Skeletal muscle satellite cell (primary cell): ENCODE results near the gene FBP1.
A peak's percentile ranks its signal among the peaks of the same experiment; 100 is the strongest.

ENCODE experiments used
- H3K27me3 ChIP-seq: 2 replicates; pipeline ENCODE4 v1.7.0; 2013; ENCODE audit warnings: low read length; ENCODE audit not compliant: control insufficient read depth, insufficient read depth
- H3K36me3 ChIP-seq: 2 replicates; pipeline ENCODE4 v1.7.0; 2013; ENCODE audit warnings: mild to moderate bottlenecking, control low read depth, low read length; ENCODE audit not compliant: insufficient read depth
- H3K4me1 ChIP-seq: 2 replicates; pipeline ENCODE4 v1.7.0; 2013; ENCODE audit warnings: low read length; ENCODE audit not compliant: control insufficient read depth, insufficient read depth
- H3K4me2 ChIP-seq: 2 replicates; pipeline ENCODE4 v1.7.0; 2013; ENCODE audit warnings: mild to moderate bottlenecking, low read length
- H3K4me3 ChIP-seq: 2 replicates; pipeline ENCODE4 v1.7.0; 2013; ENCODE audit warnings: low read length
- H3K9ac ChIP-seq: 2 replicates; pipeline ENCODE4 v1.7.0; 2013; ENCODE audit warnings: mild to moderate bottlenecking, low read depth, low read length, moderate library complexity
- H3K9me3 ChIP-seq: replicated peaks from 2 replicates; pipeline ENCODE4 v1.7.0; 2013; ENCODE audit warnings: mild to moderate bottlenecking, control low read depth, low read length

Gene FBP1

DNA sequence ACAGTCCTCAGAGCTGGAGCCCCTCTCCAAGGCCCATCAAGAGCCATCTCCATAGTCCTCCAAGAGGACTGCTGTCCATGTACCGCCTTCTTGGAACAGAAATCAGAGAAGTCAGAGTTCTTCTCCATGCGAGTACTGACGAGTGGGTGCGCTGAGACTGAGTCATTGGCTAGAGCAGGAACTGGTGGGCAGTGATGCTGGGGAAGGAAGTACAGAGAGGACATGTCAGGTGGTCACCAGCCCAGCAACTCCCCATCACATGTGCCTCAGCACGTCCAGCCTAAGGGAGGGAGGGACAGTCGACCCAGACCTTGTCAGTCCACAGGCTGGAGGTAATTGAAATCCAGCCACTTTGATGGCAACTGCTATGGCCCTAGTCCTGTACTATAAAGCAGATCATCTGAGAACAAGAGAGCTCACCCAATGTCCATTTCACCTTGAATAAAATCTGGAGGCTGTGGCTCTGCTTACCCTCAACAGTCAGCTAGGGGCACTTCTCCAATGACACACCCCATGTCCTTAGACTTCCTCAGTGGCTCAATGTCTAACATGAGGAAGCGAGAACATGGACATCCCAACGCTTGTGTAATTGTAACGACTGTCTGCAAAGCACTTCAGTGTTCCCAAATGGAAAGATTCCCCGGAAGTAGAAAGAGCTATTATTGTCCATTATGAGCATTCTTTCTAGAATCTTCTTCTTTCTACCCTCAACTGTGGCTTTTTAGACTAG, 15.0 kb upstream of the FBP1 start:
- H3K4me2 ChIP-seq = no peak overlapping the region
- H3K4me1 ChIP-seq = peaks cover 5% of the 10 kb centered on the region
- H3K36me3 ChIP-seq = no peaks in the 10 kb centered on the region
- no peaks in the 10 kb centered on the region for H3K9me3 ChIP-seq
- no peak overlapping the region for H3K9ac ChIP-seq
- peaks cover 20% of the 10 kb centered on the region for H3K27me3 ChIP-seq
- H3K4me3 ChIP-seq = no peak overlapping the region

DNA sequence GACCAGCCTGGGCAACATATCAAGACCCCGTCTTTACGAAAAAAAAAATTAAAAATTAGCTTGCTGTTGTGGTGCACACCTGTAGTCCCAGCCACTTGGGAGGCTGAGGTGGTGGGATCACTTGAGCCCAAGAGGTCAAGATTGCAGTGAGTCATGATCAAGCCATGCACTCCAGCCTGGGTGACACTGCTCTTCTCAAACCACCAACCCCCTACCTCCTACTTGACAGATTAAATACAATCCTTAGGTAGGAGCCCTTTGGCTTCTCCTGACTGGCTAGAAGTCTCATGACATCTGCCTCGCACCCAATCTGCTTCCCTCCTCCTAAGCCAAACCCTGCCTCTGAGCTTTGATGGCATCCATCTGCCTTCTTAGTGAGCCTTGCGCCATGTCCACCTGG, 11.6 kb upstream of the FBP1 start:
- peaks cover 9% of the 10 kb centered on the region for H3K27me3 ChIP-seq
- no peak overlapping the region for H3K4me3 ChIP-seq
- H3K4me1 ChIP-seq = peaks cover 15% of the 10 kb centered on the region
- no peak overlapping the region for H3K4me2 ChIP-seq
- H3K36me3 ChIP-seq = no peaks in the 10 kb centered on the region
- no peak overlapping the region for H3K9ac ChIP-seq
- no peaks in the 10 kb centered on the region for H3K9me3 ChIP-seq

DNA sequence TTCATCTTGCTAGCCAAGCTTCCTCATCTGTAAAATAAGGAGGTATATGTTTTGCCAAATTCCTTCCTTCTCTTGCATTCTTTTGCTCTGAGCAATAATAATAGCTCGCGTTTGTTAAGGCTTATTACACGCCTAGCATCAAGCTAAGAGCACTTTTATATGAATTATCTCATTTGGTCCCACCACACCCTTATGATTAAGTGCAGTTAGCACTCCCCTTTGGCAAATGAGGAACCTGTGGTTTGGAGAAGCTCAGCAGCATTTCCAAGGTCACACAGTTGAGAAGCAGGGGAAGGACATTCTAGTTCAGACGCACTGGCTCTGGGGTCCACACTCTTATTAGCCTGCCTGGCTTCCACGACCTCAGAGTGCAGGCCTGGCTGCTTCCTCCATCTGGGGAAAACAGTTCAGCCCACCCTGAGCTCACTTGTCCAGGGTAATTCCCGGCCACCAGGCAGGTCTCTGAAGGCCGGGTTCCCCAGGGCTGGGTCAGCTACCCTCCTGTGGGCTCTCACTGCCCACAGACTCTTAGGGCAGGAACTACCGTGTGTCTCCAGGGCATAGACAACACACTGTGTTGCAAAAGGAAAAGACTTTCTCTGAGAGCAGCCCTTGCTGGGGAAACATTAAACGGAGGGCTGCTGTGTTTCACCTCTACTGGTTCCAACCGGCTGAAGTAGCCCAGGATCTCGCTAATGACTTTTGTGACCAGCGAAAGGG, 9.9 kb upstream of the FBP1 start:
- Histone ChIP-seq H3K36me3 (no peaks in the 10 kb centered on the region), H3K9me3 (no peaks in the 10 kb centered on the region), H3K27me3 (no peaks in the 10 kb centered on the region), H3K4me1 (peaks cover 15% of the 10 kb centered on the region), H3K4me2 (peak overlapping the region; percentile 40), H3K4me3 (no peak overlapping the region), H3K9ac (peak overlapping the region; percentile 44)

DNA sequence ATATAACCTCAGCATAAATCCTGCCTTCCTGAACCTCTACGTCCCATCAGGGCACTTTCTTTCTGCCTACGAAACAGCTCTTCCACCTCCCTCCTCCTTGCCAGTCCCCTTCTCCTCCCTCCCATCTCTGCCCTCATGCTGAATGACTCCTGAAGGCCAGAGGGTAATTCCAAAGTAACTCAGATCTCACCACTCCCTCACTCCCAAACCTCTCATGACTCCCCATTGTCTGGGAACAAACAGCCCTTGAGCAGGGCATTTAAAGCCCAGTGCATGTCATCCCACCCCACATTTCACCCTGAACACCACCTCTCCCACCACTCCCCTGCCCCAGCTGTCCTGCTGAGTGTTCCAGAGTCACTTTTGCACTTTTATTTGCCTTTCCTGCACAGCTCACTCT, 8.9 kb upstream of the FBP1 start:
- H3K4me2 ChIP-seq = no peak overlapping the region
- no peak overlapping the region for H3K4me3 ChIP-seq
- H3K36me3 ChIP-seq = no peaks in the 10 kb centered on the region
- no peaks in the 10 kb centered on the region for H3K9me3 ChIP-seq
- H3K27me3 ChIP-seq = no peaks in the 10 kb centered on the region
- H3K9ac ChIP-seq = no peak overlapping the region
- H3K4me1 ChIP-seq = peaks cover 15% of the 10 kb centered on the region

DNA sequence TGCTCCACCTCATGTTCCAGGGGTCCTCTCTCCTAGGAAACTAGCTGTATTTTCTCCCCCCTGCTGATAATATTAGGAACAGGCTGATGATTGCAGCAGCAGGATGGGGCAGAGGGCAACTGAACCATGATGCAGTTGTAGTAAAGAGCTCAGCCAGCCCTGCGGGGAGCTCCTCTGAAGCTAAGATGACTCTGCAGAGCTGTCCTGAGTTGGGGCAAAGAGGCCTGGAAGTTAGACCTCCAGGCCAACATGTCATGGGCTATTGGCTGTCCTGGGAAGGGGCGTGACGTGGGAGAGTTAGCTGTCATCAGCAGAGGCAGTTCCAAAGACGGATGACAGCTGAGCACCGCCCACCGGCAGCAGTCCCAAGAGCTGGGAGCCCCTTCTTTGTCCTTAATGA, 6.6 kb upstream of the FBP1 start:
- Histone ChIP-seq H3K4me3 (no peak overlapping the region), H3K9me3 (no peaks in the 10 kb centered on the region), H3K36me3 (no peaks in the 10 kb centered on the region), H3K9ac (no peak overlapping the region), H3K4me1 (peaks cover 15% of the 10 kb centered on the region), H3K4me2 (no peak overlapping the region), H3K27me3 (peaks cover 1% of the 10 kb centered on the region)

DNA sequence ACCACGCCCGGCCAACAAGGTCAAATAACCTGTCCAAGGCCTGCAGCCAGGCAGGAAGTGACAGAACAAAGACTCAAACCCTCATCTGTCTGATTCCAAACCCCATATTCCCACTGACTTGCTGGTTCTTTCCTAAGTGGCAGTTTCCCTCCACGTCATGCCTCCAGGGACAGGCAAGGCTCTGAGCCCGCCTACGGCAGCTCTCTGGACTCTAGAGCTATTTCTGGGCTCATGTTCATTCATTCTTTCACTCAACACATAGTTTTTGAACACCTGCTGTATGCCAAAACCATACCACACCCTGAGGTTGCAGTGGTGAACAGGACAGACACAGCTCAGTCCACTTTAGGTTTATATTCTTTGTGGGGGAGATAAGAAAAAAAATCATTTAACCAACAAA, 5.2 kb upstream of the FBP1 start:
- Histone ChIP-seq H3K4me3 (no peak overlapping the region), H3K27me3 (peaks cover 14% of the 10 kb centered on the region), H3K4me1 (peaks cover 12% of the 10 kb centered on the region)

DNA sequence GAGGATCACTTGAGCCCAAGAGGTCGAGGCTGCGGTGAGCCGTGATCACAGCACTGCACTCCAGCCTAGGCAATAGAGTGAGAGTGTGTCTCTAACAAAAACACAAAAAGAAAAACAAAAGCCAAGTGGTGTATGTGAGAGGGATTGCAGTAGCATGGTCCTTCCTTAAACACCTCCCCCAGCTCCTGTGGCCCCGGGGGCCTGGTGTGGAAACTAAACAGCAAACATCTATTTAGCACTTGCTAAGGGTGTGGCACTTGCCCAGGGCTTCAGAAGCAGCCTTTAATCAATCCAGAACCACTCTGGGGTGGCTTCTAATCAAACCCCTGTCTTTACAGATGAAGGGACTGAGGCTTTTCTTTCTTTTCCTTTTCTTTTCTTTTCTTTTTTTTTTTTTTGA, 4.4 kb upstream of the FBP1 start:
- H3K36me3 ChIP-seq = no peaks in the 10 kb centered on the region

More for the DNA sequence above, 5.2 kb upstream of the FBP1 start:
- Histone ChIP-seq H3K4me2 (no peak overlapping the region), H3K9ac (no peak overlapping the region), H3K9me3 (no peaks in the 10 kb centered on the region), H3K36me3 (no peaks in the 10 kb centered on the region)

DNA sequence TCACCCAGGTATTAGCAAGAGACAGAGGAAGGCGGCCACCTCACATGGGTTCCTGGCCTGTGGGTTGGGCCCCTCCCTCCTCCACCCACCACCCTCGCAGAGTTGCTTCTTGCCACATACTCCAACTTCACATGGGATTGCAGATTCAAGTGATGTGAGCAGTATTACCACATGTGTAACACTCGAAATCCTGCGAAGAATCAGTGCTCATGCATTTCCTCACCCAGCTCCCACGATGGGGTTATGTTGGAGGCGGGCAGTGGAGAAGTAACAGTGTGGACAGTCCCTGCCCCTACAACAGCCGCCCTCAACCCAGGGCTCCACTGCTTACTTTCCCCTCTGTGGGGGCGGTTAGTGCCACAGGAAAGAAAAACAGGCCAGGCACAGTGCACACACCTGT, 3.9 kb upstream of the FBP1 start:
- Histone ChIP-seq H3K27me3 (peaks cover 25% of the 10 kb centered on the region), H3K4me2 (no peak overlapping the region), H3K4me3 (no peak overlapping the region), H3K4me1 (peaks cover 6% of the 10 kb centered on the region), H3K36me3 (no peaks in the 10 kb centered on the region), H3K9me3 (no peaks in the 10 kb centered on the region), H3K9ac (no peak overlapping the region)

More for the DNA sequence above, 4.4 kb upstream of the FBP1 start:
- H3K4me3 ChIP-seq = no peak overlapping the region
- no peaks in the 10 kb centered on the region for H3K9me3 ChIP-seq
- H3K9ac ChIP-seq = no peak overlapping the region
- H3K4me2 ChIP-seq = no peak overlapping the region
- H3K27me3 ChIP-seq = peaks cover 20% of the 10 kb centered on the region
- H3K4me1 ChIP-seq = peaks cover 10% of the 10 kb centered on the region

DNA sequence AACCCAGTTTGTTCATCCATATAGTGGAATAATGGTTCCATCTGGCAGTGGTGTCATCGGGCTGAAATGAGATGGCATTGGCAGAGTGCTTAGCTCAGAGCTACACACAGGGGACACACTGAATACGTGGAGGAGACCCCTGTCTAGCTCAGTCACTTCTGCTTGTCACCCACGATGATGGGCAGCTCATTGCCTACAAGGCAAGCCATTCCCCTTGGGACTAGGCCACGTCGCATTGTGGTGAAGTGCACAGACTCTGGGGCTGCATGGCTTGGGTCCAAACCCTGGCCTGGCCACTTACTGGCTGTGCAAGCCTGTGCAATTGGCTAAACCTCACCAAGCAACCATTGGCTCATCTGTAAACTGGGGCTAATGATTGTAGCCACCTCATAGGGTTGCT, 3.2 kb upstream of the FBP1 start:
- Histone ChIP-seq H3K4me2 (no peak overlapping the region), H3K4me1 (peaks cover 6% of the 10 kb centered on the region), H3K9me3 (no peaks in the 10 kb centered on the region), H3K36me3 (no peaks in the 10 kb centered on the region), H3K4me3 (no peak overlapping the region), H3K27me3 (peaks cover 27% of the 10 kb centered on the region), H3K9ac (no peak overlapping the region)

DNA sequence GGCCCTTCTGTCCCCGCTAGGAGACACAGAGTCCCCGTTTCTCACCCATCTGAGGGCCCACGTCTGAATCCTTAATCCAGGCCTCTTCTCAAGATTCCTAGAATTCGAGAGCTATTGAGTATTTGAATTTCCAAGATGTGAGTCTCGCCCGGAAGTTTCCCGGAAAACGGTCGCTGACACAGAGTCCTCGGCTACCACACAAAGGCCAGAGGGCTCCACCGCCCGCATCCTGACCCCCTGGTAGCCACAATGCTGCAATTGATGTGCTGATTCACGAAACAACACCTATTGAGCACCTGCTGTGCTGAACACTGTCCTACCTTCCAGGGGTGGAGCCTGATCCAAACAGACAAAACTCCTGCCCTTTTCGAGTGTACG, 670 bp upstream of the FBP1 start:
- Histone ChIP-seq H3K9ac (no peak overlapping the region), H3K4me2 (peak overlapping the region; percentile 86), H3K4me1 (peaks cover 6% of the 10 kb centered on the region), H3K4me3 (no peak overlapping the region), H3K27me3 (peaks cover 38% of the 10 kb centered on the region), H3K36me3 (no peaks in the 10 kb centered on the region), H3K9me3 (no peaks in the 10 kb centered on the region)

DNA sequence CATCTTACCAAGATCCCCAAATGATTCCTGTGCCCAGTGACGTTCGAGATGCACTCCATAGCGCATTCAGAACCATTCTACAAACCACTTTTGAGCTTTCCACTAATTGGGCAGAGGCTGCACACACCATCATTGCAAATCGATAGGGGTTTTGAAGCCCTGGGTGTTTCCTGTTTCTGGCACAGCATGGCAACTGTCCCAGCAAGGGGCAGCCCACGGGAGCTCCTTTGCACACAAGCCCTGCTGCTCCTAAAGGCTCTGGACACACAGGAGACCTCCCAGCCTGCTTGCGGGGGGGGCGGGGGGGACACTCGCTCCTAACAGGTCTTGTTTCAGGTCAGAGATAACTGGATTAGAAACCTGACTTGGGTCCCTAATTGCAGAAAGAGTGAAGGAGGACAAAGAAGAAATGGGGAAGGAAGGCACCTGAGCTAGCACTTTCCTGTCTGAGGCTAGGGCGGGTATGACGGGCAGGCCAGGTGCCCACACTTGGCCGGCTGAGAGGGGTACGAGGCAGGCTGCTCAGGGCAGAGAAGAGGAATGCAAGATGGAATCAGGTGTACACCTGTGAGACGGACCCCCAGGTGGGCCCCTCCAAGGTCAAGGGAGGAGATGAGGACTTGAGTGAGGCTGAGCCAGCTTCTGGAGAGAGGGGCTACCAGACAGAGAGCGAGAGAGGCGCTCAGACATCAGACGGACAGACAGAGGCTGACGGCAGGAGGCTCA, 820 bp downstream of the FBP1 start:
- Histone ChIP-seq H3K36me3 (no peaks in the 10 kb centered on the region), H3K4me3 (peak overlapping the region; percentile 65), H3K27me3 (peaks cover 38% of the 10 kb centered on the region), H3K4me1 (peaks cover 6% of the 10 kb centered on the region), H3K9me3 (no peaks in the 10 kb centered on the region), H3K4me2 (peak overlapping the region; percentile 86), H3K9ac (no peak overlapping the region)
